ENCODE measurements around the gene ADAM12.

ADAM12 gene

GRCh38 chr10:126372396-126372795, 15.9 kb downstream of the ADAM12 start:
- POLR2A ChIA-PET, result no interaction called here
- Histone ChIP-seq H3K4me3 (ENCODE audit: low read depth, low read length) (no peak overlapping the region), H3K36me3 (ENCODE audit: control insufficient read depth in 2 of 2, insufficient read depth in 1 of 2, low read length in 2 of 2) (no peaks in the 10 kb centered on the region), H3K4me1 (ENCODE audit: control insufficient read depth, insufficient read depth, low read length) (peaks cover 3% of the 10 kb centered on the region; the same call in 1 of the 2 replicates), H3K9me3 (ENCODE audit: control insufficient read depth, insufficient read depth, low read depth, low read length) (peaks cover 3% of the 10 kb centered on the region), H3K27ac (ENCODE audit: extremely low read depth, low read depth, low read length) (no peak overlapping the region)
- no peak for TF ChIP-seq IKZF3 (tag by site-specific recombination; IDR thresholded peaks at IDR 0.05)
- TF ChIP-seq ZNF785 (tag by site-specific recombination; IDR thresholded peaks at IDR 0.05), result no peak
- no peak for TF ChIP-seq MZF1 (tag by site-specific recombination; IDR thresholded peaks at IDR 0.05; ENCODE audit: borderline replicate concordance)
- no peak for TF ChIP-seq HIC1 (tag by site-specific recombination; IDR thresholded peaks at IDR 0.05)
- no peak for TF ChIP-seq ZNF76 (tag by site-specific recombination; IDR thresholded peaks at IDR 0.05; ENCODE audit: borderline replicate concordance, low read depth)
- TF ChIP-seq ZNF501 (tag by site-specific recombination; IDR thresholded peaks at IDR 0.05), result no peak
- no peak for TF ChIP-seq RBAK (tag by site-specific recombination; IDR thresholded peaks at IDR 0.05)
- TF ChIP-seq ZNF561 (tag by site-specific recombination; IDR thresholded peaks at IDR 0.05; ENCODE audit: borderline replicate concordance), result no peak
- no peak for TF ChIP-seq ZNF341 (tag by site-specific recombination; IDR thresholded peaks at IDR 0.05; ENCODE audit: low read depth)
- no peak for TF ChIP-seq ZFP69B (tag by site-specific recombination; IDR thresholded peaks at IDR 0.05)
- no peak for TF ChIP-seq ZNF132 (tag by site-specific recombination; IDR thresholded peaks at IDR 0.05; ENCODE audit: borderline replicate concordance)
- no peak for TF ChIP-seq ZBTB7A (tag by site-specific recombination; IDR thresholded peaks at IDR 0.05; ENCODE audit: low read depth)
- TF ChIP-seq ZNF133 (tag by site-specific recombination; IDR thresholded peaks at IDR 0.05), result no peak
- no peak for TF ChIP-seq ZNF324 (tag by site-specific recombination; IDR thresholded peaks at IDR 0.05)
- no peak for TF ChIP-seq ZNF2 (tag by site-specific recombination; IDR thresholded peaks at IDR 0.05)
- TF ChIP-seq, protein P1, sequence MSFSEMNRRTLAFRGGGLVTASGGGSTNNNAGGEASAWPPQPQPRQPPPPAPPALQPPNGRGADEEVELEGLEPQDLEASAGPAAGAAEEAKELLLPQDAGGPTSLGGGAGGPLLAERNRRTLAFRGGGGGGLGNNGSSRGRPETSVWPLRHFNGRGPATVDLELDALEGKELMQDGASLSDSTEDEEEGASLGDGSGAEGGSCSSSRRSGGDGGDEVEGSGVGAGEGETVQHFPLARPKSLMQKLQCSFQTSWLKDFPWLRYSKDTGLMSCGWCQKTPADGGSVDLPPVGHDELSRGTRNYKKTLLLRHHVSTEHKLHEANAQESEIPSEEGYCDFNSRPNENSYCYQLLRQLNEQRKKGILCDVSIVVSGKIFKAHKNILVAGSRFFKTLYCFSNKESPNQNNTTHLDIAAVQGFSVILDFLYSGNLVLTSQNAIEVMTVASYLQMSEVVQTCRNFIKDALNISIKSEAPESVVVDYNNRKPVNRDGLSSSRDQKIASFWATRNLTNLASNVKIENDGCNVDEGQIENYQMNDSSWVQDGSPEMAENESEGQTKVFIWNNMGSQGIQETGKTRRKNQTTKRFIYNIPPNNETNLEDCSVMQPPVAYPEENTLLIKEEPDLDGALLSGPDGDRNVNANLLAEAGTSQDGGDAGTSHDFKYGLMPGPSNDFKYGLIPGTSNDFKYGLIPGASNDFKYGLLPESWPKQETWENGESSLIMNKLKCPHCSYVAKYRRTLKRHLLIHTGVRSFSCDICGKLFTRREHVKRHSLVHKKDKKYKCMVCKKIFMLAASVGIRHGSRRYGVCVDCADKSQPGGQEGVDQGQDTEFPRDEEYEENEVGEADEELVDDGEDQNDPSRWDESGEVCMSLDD (tag by site-specific recombination; IDR thresholded peaks at IDR 0.05), result no peak
- CTCF ChIA-PET, result interaction anchor here (1.3 kb wide), 1 partner anchor 14 kb away, joined by 5 read pairs; no protein-coding TSS in a partner anchor

GRCh38 chr10:126369125-126369710, 19.1 kb downstream of the ADAM12 start:
- POLR2A ChIA-PET, result no interaction called here
- no peaks in the 10 kb centered on the region for H3K36me3 ChIP-seq (ENCODE audit: control insufficient read depth in 2 of 2, insufficient read depth in 1 of 2, low read length in 2 of 2)
- no peak overlapping the region for H3K4me3 ChIP-seq (ENCODE audit: low read depth, low read length)
- H3K27ac ChIP-seq (ENCODE audit: extremely low read depth, low read depth, low read length), result no peak overlapping the region
- CTCF ChIA-PET, result interaction anchor here (1.2 to 1.5 kb wide), 2 partner anchors 18 to 98 kb away, joined by 5 to 6 read pairs; no protein-coding TSS in a partner anchor
- H3K4me1 ChIP-seq (ENCODE audit: control insufficient read depth, insufficient read depth, low read length), result peaks cover 3% of the 10 kb centered on the region; the same call in 1 of the 2 replicates
- H3K9me3 ChIP-seq (ENCODE audit: control insufficient read depth, insufficient read depth, low read depth, low read length), result no peaks in the 10 kb centered on the region
- TF ChIP-seq KLF16 (tag by site-specific recombination; IDR thresholded peaks at IDR 0.05), result no peak
- no peak for TF ChIP-seq ZNF561 (tag by site-specific recombination; IDR thresholded peaks at IDR 0.05; ENCODE audit: borderline replicate concordance)
- TF ChIP-seq ZNF26 (tag by site-specific recombination; IDR thresholded peaks at IDR 0.05), result no peak
- TF ChIP-seq TRIM28 (IDR thresholded peaks at IDR 0.05; ENCODE audit: borderline replicate concordance, low read length), result no peak
- no peak for TF ChIP-seq ZNF623 (tag by site-specific recombination; IDR thresholded peaks at IDR 0.05)
- no peak for TF ChIP-seq ZNF544 (tag by site-specific recombination; IDR thresholded peaks at IDR 0.05)
- TF ChIP-seq, protein P2, sequence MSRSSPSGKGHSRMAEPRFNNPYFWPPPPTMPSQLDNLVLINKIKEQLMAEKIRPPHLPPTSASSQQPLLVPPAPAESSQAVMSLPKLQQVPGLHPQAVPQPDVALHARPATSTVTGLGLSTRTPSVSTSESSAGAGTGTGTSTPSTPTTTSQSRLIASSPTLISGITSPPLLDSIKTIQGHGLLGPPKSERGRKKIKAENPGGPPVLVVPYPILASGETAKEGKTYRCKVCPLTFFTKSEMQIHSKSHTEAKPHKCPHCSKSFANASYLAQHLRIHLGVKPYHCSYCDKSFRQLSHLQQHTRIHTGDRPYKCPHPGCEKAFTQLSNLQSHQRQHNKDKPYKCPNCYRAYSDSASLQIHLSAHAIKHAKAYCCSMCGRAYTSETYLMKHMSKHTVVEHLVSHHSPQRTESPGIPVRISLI (tag by site-specific recombination; IDR thresholded peaks at IDR 0.05), result no peak
- TF ChIP-seq, protein P3, sequence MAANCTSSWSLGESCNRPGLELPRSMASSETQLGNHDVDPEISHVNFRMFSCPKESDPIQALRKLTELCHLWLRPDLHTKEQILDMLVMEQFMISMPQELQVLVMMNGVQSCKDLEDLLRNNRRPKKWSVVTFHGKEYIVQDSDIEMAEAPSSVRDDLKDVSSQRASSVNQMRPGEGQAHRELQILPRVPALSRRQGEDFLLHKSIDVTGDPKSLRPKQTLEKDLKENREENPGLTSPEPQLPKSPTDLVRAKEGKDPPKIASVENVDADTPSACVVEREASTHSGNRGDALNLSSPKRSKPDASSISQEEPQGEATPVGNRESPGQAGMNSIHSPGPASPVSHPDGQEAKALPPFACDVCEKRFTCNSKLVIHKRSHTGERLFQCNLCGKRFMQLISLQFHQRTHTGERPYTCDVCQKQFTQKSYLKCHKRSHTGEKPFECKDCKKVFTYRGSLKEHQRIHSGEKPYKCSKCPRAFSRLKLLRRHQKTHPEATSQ (tag by site-specific recombination; IDR thresholded peaks at IDR 0.05), result no peak
- TF ChIP-seq ZFP37 (tag by site-specific recombination; IDR thresholded peaks at IDR 0.05), result no peak
- TF ChIP-seq ZNF391 (tag by site-specific recombination; IDR thresholded peaks at IDR 0.05; ENCODE audit: borderline replicate concordance, low read depth), result no peak
